Choroid plexus epithelial cell (primary cell): ENCODE data around the gene PGD.

ENCODE experiments used
- DNase-seq: peaks from one replicate; pipeline ENCODE4 v3.0.0-alpha.2; 2010; ENCODE audit warnings: low read depth
- H3K4me3 ChIP-seq: 2 replicates; pipeline ENCODE4 v1.5.1; 2011; ENCODE audit warnings: low read depth, mild to moderate bottlenecking, control low read depth, low read length, moderate library complexity
- CTCF ChIP-seq: conservative IDR thresholded peaks from 2 replicates; pipeline ENCODE4 v1.5.1; 2011; ENCODE audit warnings: low read depth, mild to moderate bottlenecking, control low read depth, inconsistent platforms, low read length, moderate library complexity

Gene PGD

GRCh38 chr1:10430216-10431069 lies 31.6 kb downstream of the PGD start, which contains the start of gene CENPS:
TSS of gene CENPS (plus strand) at chr1:10430433. CDS start at chr1:10430518, 85 bp downstream.
- H3K4me3 ChIP-seq, result peak within 1 kb of the TSS; percentile 91
- peak; percentile 92 for DNase-seq
- peak; percentile 71 for TF ChIP-seq CTCF

- peak overlapping the region; percentile 91 for H3K4me3 ChIP-seq
- no peak for TF ChIP-seq CTCF
- peak; percentile 33 for DNase-seq
Measured at GRCh38 chr1:10431070-10431730, 32.3 kb downstream of the PGD start.

- no peak for DNase-seq
- no peak overlapping the region for H3K4me3 ChIP-seq
- TF ChIP-seq CTCF, result no peak
Measured at GRCh38 chr1:10432910-10433700, 34.2 kb downstream of the PGD start.

- no peak for DNase-seq
- TF ChIP-seq CTCF, result no peak
- no peak overlapping the region for H3K4me3 ChIP-seq
Measured at GRCh38 chr1:10433790-10434189, 34.9 kb downstream of the PGD start.

- TF ChIP-seq CTCF, result no peak
- no peak for DNase-seq
- H3K4me3 ChIP-seq, result no peak overlapping the region
Measured at GRCh38 chr1:10434590-10434989, 35.7 kb downstream of the PGD start.

- no peak for DNase-seq
- no peak overlapping the region for H3K4me3 ChIP-seq
- TF ChIP-seq CTCF, result no peak
Measured at GRCh38 chr1:10437052-10437451, 38.2 kb downstream of the PGD start.
